IMR-90 (cell line): ENCODE data around the gene CD300LD.

Source experiments
- CEBPB ChIP-seq: IDR thresholded peaks from 2 replicates; pipeline ENCODE4 v1.6.1; 2012; ENCODE audit warnings: low read depth, low read length, improper control_type of control experiment
- CHD1 ChIP-seq: IDR thresholded peaks from 2 replicates; pipeline ENCODE4 v1.6.1; 2012; ENCODE audit warnings: low read depth, low read length, improper control_type of control experiment
- CTCF ChIP-seq: conservative IDR thresholded peaks from 2 replicates; pipeline ENCODE4 v1.5.1; 2012; ENCODE audit warnings: mild to moderate bottlenecking, low read depth, low read length, improper control_type of control experiment
- ELK1 ChIP-seq: fragments of 150-350 bp; IDR thresholded peaks from 2 replicates; pipeline ENCODE4 v1.6.1; 2016; ENCODE audit warnings: low read depth, mild to moderate bottlenecking, low read length, moderate library complexity, borderline replicate concordance
- FOS ChIP-seq: fragments of 150-350 bp; IDR thresholded peaks from 2 replicates; pipeline ENCODE4 v1.6.1; 2016; ENCODE audit warnings: low read depth, low read length
- MAFK ChIP-seq: IDR thresholded peaks from 2 replicates; pipeline ENCODE4 v1.6.1; 2012; ENCODE audit warnings: low read depth, low read length, improper control_type of control experiment
- POLR2A ChIP-seq: IDR thresholded peaks from 2 replicates; pipeline ENCODE4 v1.6.1; 2012; ENCODE audit warnings: mild to moderate bottlenecking, low read depth, low read length
- RAD21 ChIP-seq: IDR thresholded peaks from 2 replicates; pipeline ENCODE4 v1.6.1; 2012; ENCODE audit warnings: low read length, improper control_type of control experiment
- RCOR1 ChIP-seq: IDR thresholded peaks from 2 replicates; pipeline ENCODE4 v1.6.1; 2012; ENCODE audit warnings: mild to moderate bottlenecking, low read length, improper control_type of control experiment; ENCODE audit not compliant: insufficient replicate concordance
- RFX5 ChIP-seq: IDR thresholded peaks from 2 replicates; pipeline ENCODE4 v1.8.0; 2012; ENCODE audit warnings: low read depth, mild to moderate bottlenecking, low read length, moderate library complexity
- SMC3 ChIP-seq: fragments of 150-350 bp; IDR thresholded peaks from 2 replicates; pipeline ENCODE4 v1.6.1; 2016; ENCODE audit warnings: low read depth, mild to moderate bottlenecking, antibody characterized with exemption, low read length, moderate library complexity
- USF2 ChIP-seq: fragments of 150-350 bp; IDR thresholded peaks from 2 replicates; pipeline ENCODE4 v1.6.1; 2017; ENCODE audit warnings: mild to moderate bottlenecking, antibody characterized with exemption, low read length, low read depth

- TF ChIP-seq CTCF (no peak), MAFK (no peak), CHD1 (no peak), SMC3 (no peak), CEBPB (no peak), RCOR1 (no peak), POLR2A (no peak), RFX5 (no peak), FOS (no peak), USF2 (no peak), RAD21 (no peak), ELK1 (no peak)
Measured at GRCh38 chr17:74632617-74633016, 40.5 kb upstream of the CD300LD start.
